GM19023 (cell line): ENCODE measurements around the gene GPR15.
A peak's percentile ranks its signal among the peaks of the same experiment; 100 is the strongest.
"Not testable (repeated sequence)": the region's sequence is repeated elsewhere in the genome, so short reads cannot be mapped to it uniquely, and the experiment has no call there.

Source experiments
- ATAC-seq: cut with Tn5 transposase; IDR thresholded peaks from one replicate; pipeline ENCODE4 v1.9.1; 2021; ENCODE audit warnings: mild to moderate bottlenecking, moderate library complexity; ENCODE audit not compliant: unreplicated experiment

The GPR15 gene

GRCh38 chr3:98556164-98557130 lies 24.7 kb downstream of the GPR15 start:
- ATAC-seq = peak; percentile 78

- ATAC-seq = no peak
These were observed 25.7 kb downstream of the GPR15 start for GRCh38 chr3:98557324-98558010.

- ATAC-seq = no peak
These were observed 26.5 kb downstream of the GPR15 start for GRCh38 chr3:98558100-98558827.

GRCh38 chr3:98559769-98560168 lies 28.0 kb downstream of the GPR15 start:
- ATAC-seq = not testable (repeated sequence)

- ATAC-seq = no peak
These were observed 29.1 kb downstream of the GPR15 start for GRCh38 chr3:98560911-98561310.

GRCh38 chr3:98561727-98562521 lies 30.1 kb downstream of the GPR15 start:
- ATAC-seq = no peak

GRCh38 chr3:98563661-98564281 lies 32.0 kb downstream of the GPR15 start:
- peak; percentile 50 for ATAC-seq

- peak; percentile 11 for ATAC-seq
These were observed 32.7 kb downstream of the GPR15 start for GRCh38 chr3:98564282-98565005.

GRCh38 chr3:98565237-98565643 lies 33.5 kb downstream of the GPR15 start:
- ATAC-seq = no peak

- no peak for ATAC-seq
These were observed 34.1 kb downstream of the GPR15 start for GRCh38 chr3:98565843-98566242.

- peak; percentile 34 for ATAC-seq
These were observed 36.0 kb downstream of the GPR15 start for GRCh38 chr3:98567666-98568270.

GRCh38 chr3:98568402-98568801 lies 36.6 kb downstream of the GPR15 start:
- ATAC-seq = no peak

GRCh38 chr3:98573181-98573728 lies 41.5 kb downstream of the GPR15 start:
- peak; percentile 69 for ATAC-seq

GRCh38 chr3:98574132-98574531 lies 42.4 kb downstream of the GPR15 start:
- ATAC-seq = no peak

- ATAC-seq = no peak
These were observed 45.6 kb downstream of the GPR15 start for GRCh38 chr3:98577178-98577895.

- no peak for ATAC-seq
These were observed 48.9 kb downstream of the GPR15 start for GRCh38 chr3:98580401-98581386.

- no peak for ATAC-seq
These were observed 49.7 kb downstream of the GPR15 start for GRCh38 chr3:98581474-98581873.
